Astrocyte of the cerebellum (primary cell): ENCODE data around the gene NOL9.
"Not testable (repeated sequence)": the region's sequence is repeated elsewhere in the genome, so short reads cannot be mapped to it uniquely, and the experiment has no call there.

Experiments
- DNase-seq: peaks from one replicate; pipeline ENCODE4 v3.0.0-alpha.2; 2011; ENCODE audit warnings: low read depth
- H3K4me3 ChIP-seq: 2 replicates; pipeline ENCODE4 v1.5.1; 2011; ENCODE audit warnings: mild to moderate bottlenecking, low read depth, low read length, moderate library complexity
- CTCF ChIP-seq: IDR thresholded peaks from 2 replicates; pipeline ENCODE4 v1.5.1; 2012; ENCODE audit warnings: low read length, low read depth, moderate library complexity, mild to moderate bottlenecking; ENCODE audit errors: missing control alignments
- in situ Hi-C: cut with HindIII; loops from 2 replicates; pipeline ENCODE4 v1.10.0; 2017; ENCODE audit warnings: low sequenced_read_pairs

NOL9 gene

GRCh38 chr1:6600410-6601048 is 46.2 kb upstream of the NOL9 start:
- TF ChIP-seq CTCF: no peak

GRCh38 chr1:6599991-6600390 is 45.7 kb upstream of the NOL9 start:
- in situ Hi-C loops, DNase-seq: not testable (repeated sequence)
- H3K4me3 ChIP-seq: peak overlapping the region; percentile 89

More at GRCh38 chr1:6600410-6601048, 46.2 kb upstream of the NOL9 start:
- no peak for DNase-seq
- in situ Hi-C loops: no loop called here
- peak overlapping the region; percentile 89 for H3K4me3 ChIP-seq

GRCh38 chr1:6599141-6599975 is 45.0 kb upstream of the NOL9 start:
- TF ChIP-seq CTCF: no peak
- in situ Hi-C loops: no loop called here
- no peak for DNase-seq
- H3K4me3 ChIP-seq: peak overlapping the region; percentile 89

GRCh38 chr1:6597777-6598131 is 43.4 kb upstream of the NOL9 start:
- in situ Hi-C loops: no loop called here
- H3K4me3 ChIP-seq: no peak overlapping the region
- DNase-seq: no peak
- TF ChIP-seq CTCF: no peak

- in situ Hi-C loops: no loop called here
- no peak for DNase-seq
- no peak overlapping the region for H3K4me3 ChIP-seq
- TF ChIP-seq CTCF: no peak
Observed at GRCh38 chr1:6596886-6597776, 42.8 kb upstream of the NOL9 start.

- no peak for TF ChIP-seq CTCF
- in situ Hi-C loops: no loop called here
- DNase-seq: no peak
- H3K4me3 ChIP-seq: no peak overlapping the region
Observed at GRCh38 chr1:6596351-6596750, 42.0 kb upstream of the NOL9 start.
